C4-2B (cell line): ENCODE measurements around the gene CALHM6.

Experiments used
- H3K27ac ChIP-seq: fragments of 450-650 bp; 2 replicates; pipeline ENCODE4 v1.5.1; 2017
- CTCF ChIP-seq: fragments of 450-650 bp; conservative IDR thresholded peaks from 2 replicates; pipeline ENCODE4 v1.5.1; 2017; ENCODE audit warnings: mild to moderate bottlenecking
- ZFX ChIP-seq: fragments of 450-650 bp; IDR thresholded peaks from 2 replicates; pipeline ENCODE4 v1.6.1; 2017

The CALHM6 gene

DNA sequence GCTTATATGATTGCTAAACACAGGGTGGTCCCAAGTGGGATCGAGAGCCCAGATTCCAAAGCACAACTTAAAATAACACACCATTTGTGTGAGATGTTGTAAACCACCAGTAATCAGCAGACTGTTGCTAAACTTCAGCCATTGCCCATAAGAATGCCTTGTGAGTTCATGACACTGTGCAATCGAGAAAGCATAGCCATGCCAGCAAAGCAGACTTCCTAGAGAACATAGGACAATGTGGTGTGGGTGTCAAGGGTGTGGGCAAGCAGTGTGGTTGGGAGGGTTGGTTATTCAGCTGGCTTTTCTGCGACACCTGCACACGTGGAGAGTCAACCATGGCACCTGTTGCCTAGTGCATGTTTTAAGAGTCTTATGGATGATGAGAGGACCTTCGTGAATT, 16.1 kb upstream of the CALHM6 start:
- no peak overlapping the region for H3K27ac ChIP-seq

DNA sequence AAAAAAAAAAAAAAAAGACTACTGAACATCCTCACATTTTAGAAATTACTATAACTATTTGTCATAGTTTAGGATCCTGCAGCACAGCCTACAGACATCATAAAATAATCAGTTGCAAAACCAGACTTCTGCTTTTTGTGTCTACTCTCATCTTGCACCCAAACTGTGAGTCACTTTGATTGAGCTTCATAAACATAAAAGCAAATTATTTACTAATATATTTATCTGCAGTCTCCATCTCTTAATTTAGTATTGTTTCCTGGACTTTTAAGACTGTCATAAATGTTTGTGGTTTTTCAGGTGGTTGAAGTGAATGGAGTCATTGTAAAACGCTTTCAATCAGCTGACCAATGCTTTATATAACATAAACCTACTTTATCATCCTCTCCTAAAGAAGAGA, 14.8 kb upstream of the CALHM6 start:
- no peak for TF ChIP-seq ZFX
- no peak overlapping the region for H3K27ac ChIP-seq

More for the DNA sequence above, 16.1 kb upstream of the CALHM6 start:
- no peak for TF ChIP-seq ZFX
- TF ChIP-seq CTCF, result no peak

- TF ChIP-seq ZFX, result no peak
- TF ChIP-seq CTCF, result no peak
- H3K27ac ChIP-seq, result no peak overlapping the region
Measured at GRCh38 chr6:116447052-116447451, 14.1 kb upstream of the CALHM6 start.

- no peak overlapping the region for H3K27ac ChIP-seq
Measured at GRCh38 chr6:116447496-116448011, 13.6 kb upstream of the CALHM6 start.

DNA sequence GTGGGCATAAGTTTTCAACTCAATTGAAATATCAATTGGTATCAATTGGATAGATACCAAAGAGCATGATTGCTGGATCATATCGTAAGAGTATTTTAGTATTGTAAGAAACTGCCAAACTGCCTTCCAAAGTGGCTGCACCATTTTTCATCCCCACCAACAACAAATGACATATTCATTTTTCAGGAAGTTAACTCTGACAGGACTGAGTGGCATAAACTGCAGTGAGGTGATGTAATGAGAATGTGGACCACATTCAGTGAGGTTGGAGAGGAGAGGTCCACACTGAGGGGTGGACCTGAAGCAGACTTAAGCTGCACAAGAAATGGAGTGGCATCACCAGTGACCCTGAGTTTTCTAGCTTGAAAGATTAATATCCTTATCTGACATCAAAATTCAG, 11.6 kb upstream of the CALHM6 start:
- no peak for TF ChIP-seq ZFX
- no peak for TF ChIP-seq CTCF
- no peak overlapping the region for H3K27ac ChIP-seq

More at GRCh38 chr6:116447496-116448011, 13.6 kb upstream of the CALHM6 start:
- TF ChIP-seq ZFX (no peak), CTCF (no peak)

DNA sequence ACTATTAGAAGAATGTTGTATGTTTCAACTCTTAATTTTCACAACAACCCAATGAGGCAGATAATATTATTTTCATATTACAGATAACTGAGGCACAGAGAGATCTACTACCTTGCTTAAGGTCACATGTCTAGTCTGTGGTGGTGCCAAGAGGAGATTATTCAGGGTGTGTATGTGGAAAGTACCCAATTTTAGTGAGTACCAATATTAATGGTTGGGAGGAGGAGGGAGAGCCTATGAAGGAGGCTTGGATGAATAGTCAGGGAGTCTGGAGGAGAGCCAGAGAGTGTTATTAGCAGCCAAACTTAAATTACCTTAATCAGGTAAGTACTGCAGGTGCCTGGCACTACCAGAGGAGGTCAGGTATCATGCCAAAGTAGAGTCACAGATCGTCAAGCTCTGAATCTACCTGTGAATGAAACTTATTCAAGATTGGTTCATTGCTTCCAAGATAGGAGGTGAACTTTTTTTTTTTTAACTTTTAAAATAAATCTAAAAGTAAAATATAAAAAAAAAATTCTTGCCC, 10.9 kb upstream of the CALHM6 start:
- no peak overlapping the region for H3K27ac ChIP-seq
- TF ChIP-seq CTCF, result no peak
- TF ChIP-seq ZFX, result no peak

GRCh38 chr6:116450769-116451740, 10.1 kb upstream of the CALHM6 start:
- TF ChIP-seq CTCF (no peak), ZFX (no peak)
- H3K27ac ChIP-seq, result no peak overlapping the region
